Measurements from ENCODE around the gene SLC25A39. TPM values are rescaled to one million over a fixed set of nuclear protein-coding genes. Genes with fewer than 3 reads are reported as not detected.
A peak's percentile ranks its signal among the peaks of the same experiment; 100 is the strongest.

Gene SLC25A39
- total and polyA plus RNA-seq, 2 donors (not counting 3 experiments of a cell fraction or from before 2014, with no cell fraction given), result 88.5 to 151 TPM

GRCh38 chr17:44344939-44345453 is 20.4 kb upstream of the SLC25A39 start, which contains the start of gene GRN:
Gene GRN (plus strand): TSS chr17:44345302. CDS start chr17:44349165, 3,863 bp downstream.
- peak; percentile 99 for FAIRE-seq
- POLR2A ChIA-PET, result interaction anchor here (0.6 to 1.6 kb wide), 3 partner anchors 141 to 162 kb away, joined by 3 to 4 read pairs (median 3); partner anchors contain the start of gene TMUB2
- Histone ChIP-seq H3K9me1 (replicated peaks; ENCODE audit: control insufficient read depth, extremely low read depth, insufficient read depth, low read length) (no peaks in the 10 kb centered on the region), H3K4me3 (replicated peaks in 1 of 3; ENCODE audit: insufficient read depth in 1 of 3, low read depth in 1 of 3, low read length in 3 of 3) (peak within 1 kb of the TSS; percentile 31 to 70 (median 62)), H2AFZ (ENCODE audit: low read depth, low read length) (peak within 1 kb of the TSS; percentile 32), H3K4me2 (ENCODE audit: insufficient read depth, low read length) (peak within 1 kb of the TSS; percentile 60), H3K4me1 (ENCODE audit: control insufficient read depth, extremely low read depth, insufficient read depth, low read length) (no peaks in the 10 kb centered on the region), H3K36me3 (ENCODE audit: control insufficient read depth in 2 of 2, extremely low read depth in 1 of 2, insufficient read depth in 2 of 2, low read length in 2 of 2) (peaks cover 0 to 11% of the 10 kb centered on the region in 2 experiments), H4K20me1 (replicated peaks; ENCODE audit: control insufficient read depth, extremely low read depth, insufficient read depth, low read length) (no peaks in the 10 kb centered on the region), H3K79me2 (ENCODE audit: control insufficient read depth, insufficient read depth, low read length) (peaks cover 2% of the 10 kb centered on the region), H3K27me3 (ENCODE audit: control insufficient read depth in 2 of 2, insufficient read depth in 2 of 2, low read length in 2 of 2) (peaks cover 0 to 2% of the 10 kb centered on the region in 2 experiments), H3K9me3 (replicated peaks; ENCODE audit: control insufficient read depth, insufficient read depth, low read length) (no peaks in the 10 kb centered on the region), H3K27ac (ENCODE audit: insufficient read depth, low read depth, low read length) (peak within 1 kb of the TSS; percentile 4), H3K9ac (replicated peaks; ENCODE audit: extremely low read depth, insufficient read depth, low read length) (peak within 1 kb of the TSS; percentile 61)
- dilution Hi-C loops (cut with MboI; ENCODE audit: extremely low pct_ligation_motif_present, low sequenced_read_pairs), result no loop called here
- DNase-seq (ENCODE audit: low read depth, low spot score), result peak; percentile 99
- no TSS peak for BruUV-seq (replicated peaks)
- CTCF ChIA-PET, result interaction anchor here (1.0 to 3.2 kb wide), 18 partner anchors 9 to 229 kb away, joined by 3 to 37 read pairs (median 6); partner anchors contain the start of genes FAM171A2 and TMUB2
- intact Hi-C loops (cut with micrococcal nuclease), result loop anchor here (1.0 to 2.0 kb wide), 4 partner anchors 14 to 145 kb away; no protein-coding TSS in a partner anchor
- TF ChIP-seq, protein P1, sequence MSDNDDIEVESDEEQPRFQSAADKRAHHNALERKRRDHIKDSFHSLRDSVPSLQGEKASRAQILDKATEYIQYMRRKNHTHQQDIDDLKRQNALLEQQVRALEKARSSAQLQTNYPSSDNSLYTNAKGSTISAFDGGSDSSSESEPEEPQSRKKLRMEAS (IDR thresholded peaks at IDR 0.05; ENCODE audit: insufficient read depth, insufficient read length), result peak; percentile 84
- no peak for TF ChIP-seq JUN (IDR thresholded peaks at IDR 0.05; ENCODE audit: borderline replicate concordance, insufficient read depth, insufficient read length, low read depth)
- no peak for TF ChIP-seq MYC (IDR thresholded peaks at IDR 0.05; ENCODE audit: low read depth, low read length)
- peak; percentile 85 for TF ChIP-seq POLR2AphosphoS5 (IDR thresholded peaks at IDR 0.05; ENCODE audit: insufficient read depth, low read depth, low read length)
- no peak for TF ChIP-seq GATA2 (IDR thresholded peaks at IDR 0.05; ENCODE audit: insufficient read depth, insufficient read length, low read depth, low read length)
- TF ChIP-seq POLR2A (IDR thresholded peaks at IDR 0.05; ENCODE audit: low read depth, low read length), result peak; percentile 96
